HL-60 (cell line): ENCODE results near the gene MAU2.

Source experiments
- DNase-seq, 2 experiments: peaks; one replicate each; pipeline ENCODE4 v3.0.0-alpha.2; 2010 to 2020; ENCODE audit warnings: low read depth in 1 of 2, low spot score in 1 of 2
- H3K27ac ChIP-seq: fragments of 250-450 bp; sonication (Bioruptor Pico); replicated peaks from 2 replicates; pipeline ENCODE4 v1.5.1; 2020; ENCODE audit warnings: mild to moderate bottlenecking, moderate library complexity
- H3K27me3 ChIP-seq: fragments of 250-450 bp; sonication (Bioruptor Pico); 2 replicates; pipeline ENCODE4 v1.5.1; 2021; ENCODE audit warnings: mild to moderate bottlenecking, moderate library complexity; ENCODE audit not compliant: insufficient read depth, poor library complexity, severe bottlenecking
- H3K4me3 ChIP-seq: replicated peaks from 2 replicates; pipeline ENCODE4 v1.5.1; 2011; ENCODE audit warnings: mild to moderate bottlenecking, control low read depth, low read length; ENCODE audit not compliant: insufficient read depth
- CTCF ChIP-seq: IDR thresholded peaks from one replicate; pipeline ENCODE4 v1.5.1; 2011; ENCODE audit warnings: low read length, control low read depth, inconsistent platforms; ENCODE audit not compliant: insufficient read depth
- GABPA ChIP-seq: IDR thresholded peaks from 2 replicates; pipeline ENCODE4 v1.6.1; 2012; ENCODE audit warnings: low read depth
- POLR2AphosphoS5 ChIP-seq: IDR thresholded peaks from 2 replicates; pipeline ENCODE4 v1.6.1; 2012; ENCODE audit warnings: low read depth
- REST ChIP-seq: IDR thresholded peaks from 2 replicates; pipeline ENCODE4 v1.6.1; 2012; ENCODE audit warnings: low read depth; ENCODE audit not compliant: insufficient replicate concordance
- SPI1 ChIP-seq: IDR thresholded peaks from 2 replicates; pipeline ENCODE4 v1.6.1; 2012; ENCODE audit warnings: low read depth, mild to moderate bottlenecking, borderline replicate concordance

The MAU2 gene

GRCh38 chr19:19335408-19336158 is 15.0 kb downstream of the MAU2 start:
- H3K27ac ChIP-seq, result no peak overlapping the region
- H3K4me3 ChIP-seq, result no peak overlapping the region
- H3K27me3 ChIP-seq, result no peaks in the 10 kb centered on the region
- TF ChIP-seq SPI1 (no peak), CTCF (no peak), REST (no peak), POLR2AphosphoS5 (no peak), GABPA (no peak)
- DNase-seq, result no peak

GRCh38 chr19:19336597-19336996 is 16.0 kb downstream of the MAU2 start:
- H3K27me3 ChIP-seq, result no peaks in the 10 kb centered on the region
- H3K27ac ChIP-seq, result no peak overlapping the region
- DNase-seq, result no peak
- TF ChIP-seq CTCF, result no peak
- no peak for TF ChIP-seq REST
- no peak for TF ChIP-seq GABPA
- no peak for TF ChIP-seq POLR2AphosphoS5
- no peak overlapping the region for H3K4me3 ChIP-seq

- DNase-seq, result no peak
- Histone ChIP-seq H3K27me3 (no peaks in the 10 kb centered on the region), H3K4me3 (no peak overlapping the region), H3K27ac (no peak overlapping the region)
- TF ChIP-seq CTCF (no peak), POLR2AphosphoS5 (no peak), GABPA (no peak), REST (no peak), SPI1 (no peak)
Observed at GRCh38 chr19:19337120-19337519, 16.5 kb downstream of the MAU2 start.
